IPS-18c (cell line): ENCODE data around the gene CTPS1.

ENCODE experiments used
- H3K4me3 ChIP-seq: 2 replicates; pipeline ENCODE4 v1.7.0; 2013; ENCODE audit warnings: low read depth, mild to moderate bottlenecking, low read length, moderate library complexity; ENCODE audit not compliant: insufficient read depth
- H3K9me3 ChIP-seq: one replicate; pipeline ENCODE4 v1.6.1; 2013; ENCODE audit warnings: mild to moderate bottlenecking, low read length, moderate library complexity; ENCODE audit not compliant: control insufficient read depth, insufficient read depth

Gene CTPS1

GRCh38 chr1:41030872-41031616 is 51.5 kb downstream of the CTPS1 start:
- Histone ChIP-seq H3K4me3 (no peak overlapping the region), H3K9me3 (no peaks in the 10 kb centered on the region)

GRCh38 chr1:41032147-41032546 is 52.7 kb downstream of the CTPS1 start:
- H3K4me3 ChIP-seq = no peak overlapping the region
- no peaks in the 10 kb centered on the region for H3K9me3 ChIP-seq

GRCh38 chr1:41033272-41033671 is 53.8 kb downstream of the CTPS1 start:
- H3K9me3 ChIP-seq = no peaks in the 10 kb centered on the region
- H3K4me3 ChIP-seq = no peak overlapping the region

- H3K4me3 ChIP-seq = no peak overlapping the region
- H3K9me3 ChIP-seq = no peaks in the 10 kb centered on the region
These were observed 57.8 kb downstream of the CTPS1 start for GRCh38 chr1:41037116-41037903.

GRCh38 chr1:41038110-41038509 is 58.6 kb downstream of the CTPS1 start:
- no peak overlapping the region for H3K4me3 ChIP-seq
- no peaks in the 10 kb centered on the region for H3K9me3 ChIP-seq

GRCh38 chr1:41041614-41042270 is 62.2 kb downstream of the CTPS1 start:
- Histone ChIP-seq H3K9me3 (no peaks in the 10 kb centered on the region), H3K4me3 (no peak overlapping the region)

GRCh38 chr1:41044187-41044586 is 64.7 kb downstream of the CTPS1 start:
- H3K4me3 ChIP-seq = no peak overlapping the region

GRCh38 chr1:41045740-41046139 is 66.2 kb downstream of the CTPS1 start:
- H3K9me3 ChIP-seq = no peaks in the 10 kb centered on the region
- no peak overlapping the region for H3K4me3 ChIP-seq

More at GRCh38 chr1:41044187-41044586, 64.7 kb downstream of the CTPS1 start:
- H3K9me3 ChIP-seq = no peaks in the 10 kb centered on the region

GRCh38 chr1:41046347-41046775 is 66.9 kb downstream of the CTPS1 start:
- no peak overlapping the region for H3K4me3 ChIP-seq

GRCh38 chr1:41048540-41048939 is 69.0 kb downstream of the CTPS1 start:
- no peak overlapping the region for H3K4me3 ChIP-seq

More at GRCh38 chr1:41046347-41046775, 66.9 kb downstream of the CTPS1 start:
- H3K9me3 ChIP-seq = no peaks in the 10 kb centered on the region

GRCh38 chr1:41051022-41051421 is 71.5 kb downstream of the CTPS1 start:
- H3K9me3 ChIP-seq = no peaks in the 10 kb centered on the region
- H3K4me3 ChIP-seq = no peak overlapping the region

More at GRCh38 chr1:41048540-41048939, 69.0 kb downstream of the CTPS1 start:
- no peaks in the 10 kb centered on the region for H3K9me3 ChIP-seq

GRCh38 chr1:41053316-41053715 is 73.8 kb downstream of the CTPS1 start:
- H3K9me3 ChIP-seq = no peaks in the 10 kb centered on the region
- no peak overlapping the region for H3K4me3 ChIP-seq

GRCh38 chr1:41056907-41057306 is 77.4 kb downstream of the CTPS1 start:
- H3K4me3 ChIP-seq = no peak overlapping the region
- H3K9me3 ChIP-seq = no peaks in the 10 kb centered on the region
